Gastroesophageal sphincter (tissue), 3 donors: ENCODE results near the gene ST7.

Experiments used
- CTCF ChIP-seq, 4 experiments: fragments of 200-600 bp in 2 of 4; fragments of 450-650 bp in 2 of 4; sonication (generic) in 1 of 4; IDR thresholded peaks; one replicate each; pipeline ENCODE4 v1.5.1; 2017 to 2019; ENCODE audit warnings: antibody characterized with exemption in 4 of 4, mild to moderate bottlenecking in 2 of 4, moderate library complexity in 2 of 4
- POLR2A ChIP-seq, 2 donors: fragments of 450-650 bp; IDR thresholded peaks; one replicate each; pipeline ENCODE4 v1.6.1; 2017; ENCODE audit warnings: antibody characterized with exemption in 2 of 2, mild to moderate bottlenecking in 2 of 2, moderate library complexity in 1 of 2
- POLR2AphosphoS5 ChIP-seq: sonication (generic); formaldehyde crosslinking; IDR thresholded peaks from one replicate; pipeline ENCODE4 v1.6.1; 2017; ENCODE audit warnings: antibody characterized with exemption

DNA sequence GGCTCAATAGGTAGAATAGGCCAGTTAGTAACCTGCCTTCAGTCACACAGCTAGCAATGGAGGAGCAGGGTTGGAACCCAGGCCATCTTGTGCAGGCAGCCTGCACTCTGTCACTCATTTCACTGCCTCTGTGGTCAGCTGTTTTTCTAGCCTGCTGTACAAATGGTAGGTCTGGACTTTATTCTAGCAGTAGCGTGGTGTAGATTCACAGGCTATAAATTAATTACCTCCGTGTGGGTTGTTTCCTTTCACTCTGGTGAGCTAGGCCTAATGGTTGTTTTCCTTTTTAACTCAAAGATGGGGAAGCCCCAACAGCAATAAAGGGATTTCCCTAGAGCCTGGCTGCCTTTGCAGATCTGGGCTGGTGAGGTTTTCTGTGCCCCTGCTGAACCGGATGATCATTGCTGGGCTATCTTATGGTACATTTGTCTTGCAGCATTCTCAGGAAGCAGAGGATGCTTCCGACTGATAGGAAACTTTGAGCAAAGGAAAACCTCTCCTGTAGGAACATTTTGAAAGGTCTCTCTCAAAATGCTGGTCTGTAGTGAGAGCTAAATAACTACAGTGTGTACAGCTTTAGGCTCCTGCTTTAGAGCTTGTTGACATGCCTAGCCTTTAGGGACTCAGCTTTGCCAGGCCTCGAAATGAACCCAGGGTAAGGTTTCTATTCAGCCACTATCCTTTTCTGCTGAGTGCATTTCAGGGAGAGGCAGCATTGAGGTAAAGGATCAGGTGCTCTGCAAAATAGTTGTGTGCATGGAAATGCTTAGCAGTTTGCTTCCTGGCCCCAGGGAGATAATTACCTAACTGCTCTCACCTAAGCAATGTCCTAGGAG, 157.4 kb downstream of the ST7 start:
- TF ChIP-seq CTCF (IDR thresholded peaks at IDR 0.05) (no peak), POLR2A (IDR thresholded peaks at IDR 0.05) (no peak), POLR2AphosphoS5 (no peak)
